SK-N-SH treated with all-trans-retinoic acid at 6 μM for 48 hours (cell line): ENCODE results near the gene SMAD6.

Experiments used
- ATAC-seq: fragments of 200-7000 bp; cut with Tn5 transposase; 3 replicates; pipeline ENCODE4 v1.9.1; 2020; ENCODE audit warnings: mild to moderate bottlenecking, moderate library complexity
- ARNTL ChIP-seq: fragments of 450-650 bp; formaldehyde crosslinking; IDR thresholded peaks from 2 replicates; pipeline ENCODE4 v1.5.0; 2020; ENCODE audit warnings: low read depth, mild to moderate bottlenecking, moderate library complexity, borderline replicate concordance
- BACH2 ChIP-seq: fragments of 250-450 bp; sonication (Bioruptor Pico); IDR thresholded peaks from 2 replicates; pipeline ENCODE4 v1.9.0; 2021; ENCODE audit warnings: mild to moderate bottlenecking, borderline replicate concordance
- CSRNP3 ChIP-seq: fragments of 250-450 bp; sonication (Bioruptor Pico); IDR thresholded peaks from 2 replicates; pipeline ENCODE4 v1.5.1; 2021; ENCODE audit warnings: mild to moderate bottlenecking, moderate library complexity
- ESRRG ChIP-seq: fragments of 250-450 bp; sonication (Bioruptor Pico); IDR thresholded peaks from 2 replicates; pipeline ENCODE4 v1.6.1; 2021; ENCODE audit warnings: mild to moderate bottlenecking
- GLIS3 ChIP-seq: fragments of 250-450 bp; sonication (Bioruptor Pico); IDR thresholded peaks from 2 replicates; pipeline ENCODE4 v1.5.0; 2020; ENCODE audit warnings: mild to moderate bottlenecking, moderate library complexity
- ISL1 ChIP-seq: fragments of 250-450 bp; sonication (Bioruptor Pico); IDR thresholded peaks from 2 replicates; pipeline ENCODE4 v2.1.2; 2022; ENCODE audit warnings: mild to moderate bottlenecking, moderate library complexity
- OSR1 ChIP-seq: fragments of 250-450 bp; sonication (Bioruptor Pico); IDR thresholded peaks from 2 replicates; pipeline ENCODE4 v1.8.0; 2022; ENCODE audit warnings: moderate library complexity, mild to moderate bottlenecking, inconsistent platforms
- PATZ1 ChIP-seq: fragments of 250-450 bp; sonication (Bioruptor Pico); IDR thresholded peaks from 2 replicates; pipeline ENCODE4 v1.8.0; 2020; ENCODE audit warnings: mild to moderate bottlenecking, moderate library complexity, borderline replicate concordance
- POU6F1 ChIP-seq: fragments of 250-450 bp; sonication (Bioruptor Pico); IDR thresholded peaks from 2 replicates; pipeline ENCODE4 v1.8.0; 2021; ENCODE audit warnings: low read depth, mild to moderate bottlenecking, moderate library complexity, borderline replicate concordance
- PPARA ChIP-seq: fragments of 250-450 bp; sonication (Bioruptor Pico); IDR thresholded peaks from 2 replicates; pipeline ENCODE4 v1.5.0; 2020; ENCODE audit warnings: mild to moderate bottlenecking, borderline replicate concordance
- SNAI2 ChIP-seq: fragments of 250-450 bp; sonication (Bioruptor Pico); IDR thresholded peaks from 2 replicates; pipeline ENCODE4 v1.5.0; 2020; ENCODE audit warnings: mild to moderate bottlenecking, moderate library complexity
- TCF4 ChIP-seq: fragments of 250-450 bp; sonication (Bioruptor Pico); IDR thresholded peaks from 2 replicates; pipeline ENCODE4 v1.8.0; 2021; ENCODE audit warnings: mild to moderate bottlenecking, moderate library complexity, borderline replicate concordance
- TOX ChIP-seq: fragments of 250-450 bp; sonication (Bioruptor Pico); IDR thresholded peaks from 2 replicates; pipeline ENCODE4 v1.8.0; 2021; ENCODE audit warnings: mild to moderate bottlenecking, moderate library complexity, borderline replicate concordance
- TSHZ2 ChIP-seq: fragments of 250-450 bp; sonication (Bioruptor Pico); IDR thresholded peaks from 2 replicates; pipeline ENCODE4 v1.5.0; 2020; ENCODE audit warnings: mild to moderate bottlenecking, moderate library complexity
- ZC3H10 ChIP-seq: fragments of 250-450 bp; sonication (Bioruptor Pico); IDR thresholded peaks from 2 replicates; pipeline ENCODE4 v1.5.1; 2021; ENCODE audit warnings: mild to moderate bottlenecking, moderate library complexity
- ZFP30 ChIP-seq: fragments of 450-650 bp; formaldehyde crosslinking; IDR thresholded peaks from 2 replicates; pipeline ENCODE4 v1.5.0; 2022; ENCODE audit warnings: mild to moderate bottlenecking, moderate library complexity
- ZNF565 ChIP-seq: fragments of 450-650 bp; formaldehyde crosslinking; conservative IDR thresholded peaks from 2 replicates; pipeline ENCODE4 v1.5.0; 2020; ENCODE audit warnings: low read depth, mild to moderate bottlenecking, moderate library complexity
- ZNF70 ChIP-seq: fragments of 450-650 bp; formaldehyde crosslinking; IDR thresholded peaks from 2 replicates; pipeline ENCODE4 v1.5.0; 2020; ENCODE audit warnings: mild to moderate bottlenecking, moderate library complexity

Gene SMAD6

GRCh38 chr15:66663664-66664063, 38.4 kb upstream of the SMAD6 start:
- no peak for ATAC-seq
- no peak for TF ChIP-seq PATZ1 (CRISPR knock-in tag)
- TF ChIP-seq OSR1 (CRISPR knock-in tag) = no peak
- no peak for TF ChIP-seq TCF4 (CRISPR knock-in tag)
- no peak for TF ChIP-seq PPARA (CRISPR knock-in tag)
- TF ChIP-seq POU6F1 (CRISPR knock-in tag) = no peak
- no peak for TF ChIP-seq GLIS3 (CRISPR knock-in tag)
- TF ChIP-seq ARNTL (CRISPR knock-in tag) = no peak
- TF ChIP-seq ZFP30 (CRISPR knock-in tag) = no peak
- no peak for TF ChIP-seq ISL1 (CRISPR knock-in tag)
- TF ChIP-seq CSRNP3 = no peak

GRCh38 chr15:66670175-66670574, 31.9 kb upstream of the SMAD6 start:
- ATAC-seq = no peak
- no peak for TF ChIP-seq SNAI2 (CRISPR knock-in tag)

- TF ChIP-seq CSRNP3 (no peak), GLIS3 (CRISPR knock-in tag) (no peak), PPARA (CRISPR knock-in tag) (no peak), ARNTL (CRISPR knock-in tag) (no peak), OSR1 (CRISPR knock-in tag) (no peak), BACH2 (no peak), TCF4 (CRISPR knock-in tag) (no peak), ESRRG (CRISPR knock-in tag) (no peak), TOX (CRISPR knock-in tag) (no peak)
- ATAC-seq = no peak
These were observed 31.1 kb upstream of the SMAD6 start for GRCh38 chr15:66670762-66671580.

GRCh38 chr15:66672867-66673266, 29.2 kb upstream of the SMAD6 start:
- TF ChIP-seq ZFP30 (CRISPR knock-in tag) (no peak), TSHZ2 (no peak), SNAI2 (CRISPR knock-in tag) (no peak), ZC3H10 (CRISPR knock-in tag) (no peak), TOX (CRISPR knock-in tag) (no peak), POU6F1 (CRISPR knock-in tag) (no peak), ZNF565 (CRISPR knock-in tag) (no peak), ARNTL (CRISPR knock-in tag) (no peak), CSRNP3 (no peak), PATZ1 (CRISPR knock-in tag) (no peak), ESRRG (CRISPR knock-in tag) (no peak), ZNF70 (CRISPR knock-in tag) (no peak), TCF4 (CRISPR knock-in tag) (no peak)
- ATAC-seq = no peak
